CD4-positive, alpha-beta T cell treated with Interleukin-17A for 4 hours (primary cell): Measurements from ENCODE around the gene B4GALT3.
"Not testable (repeated sequence)": the region's sequence is repeated elsewhere in the genome, so short reads cannot be mapped to it uniquely, and the experiment has no call there.

Source experiments
- DNase-seq: peaks from one replicate; pipeline ENCODE4 v3.0.0-alpha.2; 2020; ENCODE audit warnings: mixed read lengths

The B4GALT3 gene

GRCh38 chr1:161177112-161177935 lies at the start of gene B4GALT3:
TSS of gene B4GALT3 (minus strand) at chr1:161177507. CDS start at chr1:161176060, 1,447 bp downstream.
- DNase-seq, result peak; percentile 96

- DNase-seq, result no peak
Observed at GRCh38 chr1:161226759-161227158, 49.5 kb upstream of the B4GALT3 start.

GRCh38 chr1:161226320-161226711 lies 49.0 kb upstream of the B4GALT3 start:
- DNase-seq, result peak; percentile 5

DNA sequence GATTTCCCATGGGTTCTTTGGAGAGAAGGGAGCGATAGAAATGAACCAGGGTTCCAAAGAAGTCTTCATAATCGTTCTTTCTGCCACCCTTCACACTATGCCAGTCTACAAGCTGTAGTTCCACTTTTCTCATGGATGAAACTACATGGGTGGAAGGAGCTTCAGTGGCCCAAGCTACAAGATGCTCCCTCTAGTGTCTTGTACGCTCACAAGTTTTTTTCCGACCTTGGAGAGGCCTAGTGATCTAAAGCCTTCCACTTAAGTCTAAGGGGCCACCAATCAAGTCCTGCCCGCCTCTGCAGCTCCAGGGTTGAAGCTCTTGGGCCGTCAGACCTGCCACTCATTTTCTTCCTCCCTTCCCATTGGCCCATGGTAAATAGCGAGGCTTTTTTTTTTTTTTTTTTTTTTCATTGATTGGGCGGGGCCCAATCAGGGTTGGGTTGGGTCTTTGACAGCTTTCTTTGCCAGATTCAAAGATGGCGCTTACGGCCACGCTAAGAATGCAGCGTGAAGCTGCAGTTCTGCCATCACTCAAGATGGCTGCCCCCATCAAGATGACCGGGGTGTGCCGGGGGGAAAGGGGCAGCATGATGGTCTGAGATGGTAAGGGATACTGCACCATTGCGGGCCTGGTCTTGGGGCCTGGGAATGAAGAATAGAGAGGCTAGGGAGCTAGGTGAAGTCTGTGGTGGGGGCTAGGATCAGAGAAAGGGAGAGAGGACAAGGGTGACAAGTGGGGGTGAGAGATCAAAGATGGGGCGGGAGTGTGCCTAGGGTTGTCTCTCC lies 48.4 kb upstream of the B4GALT3 start, which contains the start of gene TOMM40L:
Gene TOMM40L (plus strand): TSS at position 527 of the 786 bp plus-strand sequence. CDS start 430 bp downstream, outside the sequence.
- DNase-seq, result peak; percentile 86

GRCh38 chr1:161225178-161225533 lies 47.8 kb upstream of the B4GALT3 start:
- DNase-seq, result no peak

- DNase-seq, result not testable (repeated sequence)
Observed at GRCh38 chr1:161224695-161225087, 47.4 kb upstream of the B4GALT3 start.

GRCh38 chr1:161223805-161224694 lies 46.7 kb upstream of the B4GALT3 start:
- DNase-seq, result no peak

- DNase-seq, result no peak
Observed at GRCh38 chr1:161222175-161223019, 45.1 kb upstream of the B4GALT3 start.

GRCh38 chr1:161220002-161220401 lies 42.7 kb upstream of the B4GALT3 start:
- DNase-seq, result no peak

DNA sequence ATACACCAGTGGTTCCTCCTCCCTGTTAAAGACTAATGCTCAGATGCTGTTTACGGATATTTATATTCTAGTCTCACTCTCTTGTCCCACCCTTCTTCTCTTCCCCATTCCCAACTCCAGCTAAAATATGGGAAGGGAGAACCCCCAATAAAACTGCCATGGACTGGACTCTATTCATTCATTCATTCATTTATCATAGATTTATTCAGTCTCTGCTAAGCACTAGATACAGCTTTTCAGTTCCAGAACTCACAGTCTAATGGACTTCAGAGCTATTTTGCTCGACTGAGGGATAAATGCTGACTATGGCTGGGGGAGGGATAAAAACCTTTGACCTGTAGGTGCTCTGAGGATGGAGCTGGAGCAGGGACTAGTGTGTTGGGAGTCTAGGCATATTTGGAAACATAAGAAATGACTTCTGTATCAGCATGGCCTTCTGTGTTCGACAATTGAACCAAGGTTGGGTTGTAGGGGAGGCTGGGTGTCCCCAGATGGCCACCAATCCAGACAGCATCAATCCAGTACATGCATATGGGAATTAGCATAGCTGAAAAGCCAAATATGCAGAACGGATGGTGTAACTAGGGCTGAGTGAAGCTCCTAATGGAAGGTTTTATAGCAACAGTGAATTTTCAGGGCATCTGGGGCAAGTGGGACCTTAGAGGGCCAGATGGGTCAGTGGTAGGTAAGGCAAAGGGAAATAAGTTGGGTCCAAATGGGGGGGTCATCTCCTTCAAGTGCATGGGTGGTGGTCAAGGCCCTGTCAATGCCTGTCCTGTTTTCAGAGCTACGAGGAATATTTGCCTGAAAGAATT lies 42.0 kb upstream of the B4GALT3 start:
- no peak for DNase-seq

DNA sequence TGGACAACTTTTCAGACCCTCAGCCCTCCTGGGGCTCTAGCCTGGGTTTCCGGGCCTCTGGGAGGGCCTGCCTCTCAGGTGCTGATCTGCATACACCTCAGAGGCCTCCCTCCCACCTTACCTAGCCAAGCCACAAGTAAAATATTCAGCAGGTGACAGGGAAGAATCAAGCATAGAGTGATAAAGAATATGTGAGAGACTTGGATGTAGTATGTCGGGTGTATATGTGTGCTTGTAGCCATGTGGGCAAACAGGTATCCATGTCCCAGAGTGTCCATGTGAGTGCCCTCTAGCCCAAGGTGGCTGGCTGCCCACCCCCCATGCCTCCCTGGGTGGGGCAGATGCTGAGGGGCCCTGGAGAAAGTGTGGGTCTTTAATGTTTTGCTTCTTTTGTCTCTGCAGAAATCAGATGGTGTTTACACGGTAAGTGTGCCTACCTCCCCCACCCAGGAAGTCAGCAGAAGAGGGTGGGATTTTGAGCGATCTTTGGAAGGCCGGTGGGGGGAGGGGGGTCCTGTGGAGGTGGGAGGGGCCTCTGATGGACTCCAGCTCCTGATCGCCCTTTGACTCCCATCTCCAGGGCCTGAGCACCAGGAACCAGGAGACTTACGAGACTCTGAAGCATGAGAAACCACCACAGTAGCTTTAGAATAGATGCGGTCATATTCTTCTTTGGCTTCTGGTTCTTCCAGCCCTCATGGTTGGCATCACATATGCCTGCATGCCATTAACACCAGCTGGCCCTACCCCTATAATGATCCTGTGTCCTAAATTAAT lies 41.2 kb upstream of the B4GALT3 start:
- peak; percentile 51 for DNase-seq

GRCh38 chr1:161217831-161218230 lies 40.5 kb upstream of the B4GALT3 start:
- no peak for DNase-seq

GRCh38 chr1:161216945-161217712 lies 39.8 kb upstream of the B4GALT3 start:
- no peak for DNase-seq

DNA sequence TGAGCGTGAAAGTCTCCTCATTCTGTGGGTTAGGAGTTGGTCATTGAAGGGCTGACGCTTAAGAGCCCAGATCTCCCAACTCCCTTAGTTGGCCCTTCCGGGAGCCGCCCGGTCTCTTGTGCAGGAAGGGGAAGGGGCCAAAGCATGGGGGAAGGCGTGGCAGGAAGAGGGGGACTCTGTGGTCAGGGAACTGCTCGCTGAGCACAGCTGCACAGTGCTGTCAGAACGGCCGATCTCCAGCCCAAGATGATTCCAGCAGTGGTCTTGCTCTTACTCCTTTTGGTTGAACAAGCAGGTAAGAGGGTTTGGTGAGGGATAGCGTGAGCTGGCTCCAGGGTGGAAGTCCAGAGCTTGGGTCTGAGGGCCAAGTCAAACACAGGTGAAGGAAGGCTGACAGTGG lies 37.8 kb upstream of the B4GALT3 start, which contains the start of gene FCER1G:
Gene FCER1G (plus strand): TSS at position 220 of the 400 bp plus-strand sequence. CDS start 27 bp downstream, at position 247.
- DNase-seq, result peak; percentile 12

DNA sequence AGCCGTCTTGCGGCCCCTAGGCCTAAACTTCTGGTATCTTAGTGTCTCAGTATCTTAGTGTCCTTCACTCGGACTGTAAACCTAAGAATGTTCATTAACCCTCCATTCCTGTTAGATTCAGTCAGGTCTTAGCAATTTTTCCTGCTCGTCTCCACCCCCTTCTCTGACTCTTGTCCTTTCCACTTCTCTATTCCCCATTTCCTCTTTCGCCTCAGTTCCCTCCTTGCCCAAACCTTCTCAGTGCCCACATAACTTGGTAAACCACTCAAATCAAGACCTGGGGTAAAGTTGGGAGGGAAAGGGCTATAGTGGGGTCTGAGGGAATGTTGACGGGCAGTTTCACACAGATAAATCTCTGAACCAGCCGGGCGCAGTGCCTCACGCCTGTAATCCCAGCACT lies 37.1 kb upstream of the B4GALT3 start:
- DNase-seq, result no peak

- peak; percentile 80 for DNase-seq
Observed at GRCh38 chr1:161209790-161210409, 32.6 kb upstream of the B4GALT3 start.

GRCh38 chr1:161207173-161207572 lies 29.9 kb upstream of the B4GALT3 start:
- DNase-seq, result no peak

- no peak for DNase-seq
Observed at GRCh38 chr1:161206411-161207140, 29.3 kb upstream of the B4GALT3 start.
